GM21737 (cell line): Measurements from ENCODE around the gene RFFL.
"Not testable (repeated sequence)": the region's sequence is repeated elsewhere in the genome, so short reads cannot be mapped to it uniquely, and the experiment has no call there.

Experiments
- ATAC-seq: cut with Tn5 transposase; IDR thresholded peaks from one replicate; pipeline ENCODE4 v1.9.1; 2021; ENCODE audit warnings: mild to moderate bottlenecking, moderate library complexity; ENCODE audit not compliant: unreplicated experiment

RFFL gene

GRCh38 chr17:35011671-35012216, 51.8 kb downstream of the RFFL start:
- no peak for ATAC-seq

GRCh38 chr17:35010093-35010492, 53.4 kb downstream of the RFFL start:
- ATAC-seq: no peak

- ATAC-seq: no peak
Measured at GRCh38 chr17:35006961-35007360, 56.5 kb downstream of the RFFL start.

- ATAC-seq: no peak
Measured at GRCh38 chr17:35006345-35006744, 57.2 kb downstream of the RFFL start.

GRCh38 chr17:35003778-35004177, 59.7 kb downstream of the RFFL start:
- no peak for ATAC-seq

- no peak for ATAC-seq
Measured at GRCh38 chr17:35002876-35003551, 60.5 kb downstream of the RFFL start.

GRCh38 chr17:35001549-35001948, 62.0 kb downstream of the RFFL start:
- no peak for ATAC-seq

GRCh38 chr17:35000965-35001364, 62.5 kb downstream of the RFFL start:
- not testable (repeated sequence) for ATAC-seq

GRCh38 chr17:34999456-34999855, 64.1 kb downstream of the RFFL start:
- no peak for ATAC-seq

GRCh38 chr17:34998205-34998604, 65.3 kb downstream of the RFFL start:
- peak; percentile 55 for ATAC-seq

- no peak for ATAC-seq
Measured at GRCh38 chr17:34997355-34997862, 66.1 kb downstream of the RFFL start.

- no peak for ATAC-seq
Measured at GRCh38 chr17:34996422-34997285, 66.9 kb downstream of the RFFL start.

- ATAC-seq: no peak
Measured at GRCh38 chr17:34993031-34993430, 70.5 kb downstream of the RFFL start.

- no peak for ATAC-seq
Measured at GRCh38 chr17:34991606-34992005, 71.9 kb downstream of the RFFL start.

- no peak for ATAC-seq
Measured at GRCh38 chr17:34990921-34991365, 72.6 kb downstream of the RFFL start.

- ATAC-seq: no peak
Measured at GRCh38 chr17:34989473-34989872, 74.0 kb downstream of the RFFL start.

- ATAC-seq: no peak
Measured at GRCh38 chr17:34988644-34989043, 74.9 kb downstream of the RFFL start.

- no peak for ATAC-seq
Measured at GRCh38 chr17:34987232-34987631, 76.3 kb downstream of the RFFL start.

- ATAC-seq: no peak
Measured at GRCh38 chr17:34981538-34982241, 81.8 kb downstream of the RFFL start.

- peak; percentile 72 for ATAC-seq
Measured at GRCh38 chr17:34980681-34981537, 82.6 kb downstream of the RFFL start.
